Upper lobe of left lung (tissue), 4 donors: ENCODE results near the gene IL17RE.

Source experiments
- POLR2A ChIP-seq, 4 donors: fragments of 450-650 bp; IDR thresholded peaks; one replicate each; pipeline ENCODE4 v1.5.1; 2016 to 2017; ENCODE audit warnings: antibody characterized with exemption in 4 of 4, mild to moderate bottlenecking in 2 of 4
- TF ChIP-seq, protein P1 (sequence below), 6 experiments: fragments of 450-650 bp in 4 of 6; fragments of 200-600 bp in 2 of 6; sonication (generic) in 2 of 6; IDR thresholded peaks; one replicate each; pipeline ENCODE4 v1.5.1; 2016 to 2019; ENCODE audit warnings: antibody characterized with exemption in 6 of 6

- TF ChIP-seq, protein P1, sequence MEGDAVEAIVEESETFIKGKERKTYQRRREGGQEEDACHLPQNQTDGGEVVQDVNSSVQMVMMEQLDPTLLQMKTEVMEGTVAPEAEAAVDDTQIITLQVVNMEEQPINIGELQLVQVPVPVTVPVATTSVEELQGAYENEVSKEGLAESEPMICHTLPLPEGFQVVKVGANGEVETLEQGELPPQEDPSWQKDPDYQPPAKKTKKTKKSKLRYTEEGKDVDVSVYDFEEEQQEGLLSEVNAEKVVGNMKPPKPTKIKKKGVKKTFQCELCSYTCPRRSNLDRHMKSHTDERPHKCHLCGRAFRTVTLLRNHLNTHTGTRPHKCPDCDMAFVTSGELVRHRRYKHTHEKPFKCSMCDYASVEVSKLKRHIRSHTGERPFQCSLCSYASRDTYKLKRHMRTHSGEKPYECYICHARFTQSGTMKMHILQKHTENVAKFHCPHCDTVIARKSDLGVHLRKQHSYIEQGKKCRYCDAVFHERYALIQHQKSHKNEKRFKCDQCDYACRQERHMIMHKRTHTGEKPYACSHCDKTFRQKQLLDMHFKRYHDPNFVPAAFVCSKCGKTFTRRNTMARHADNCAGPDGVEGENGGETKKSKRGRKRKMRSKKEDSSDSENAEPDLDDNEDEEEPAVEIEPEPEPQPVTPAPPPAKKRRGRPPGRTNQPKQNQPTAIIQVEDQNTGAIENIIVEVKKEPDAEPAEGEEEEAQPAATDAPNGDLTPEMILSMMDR (IDR thresholded peaks at IDR 0.05) = no peak
- no peak for TF ChIP-seq POLR2A (IDR thresholded peaks at IDR 0.05)
These were observed 25.5 kb downstream of the IL17RE start for GRCh38 chr3:9928158-9928557.
